ENCODE data around the gene RPRM.

GRCh38 chr2:153474407-153474806 lies 4.2 kb downstream of the RPRM start:
- no peak for TF ChIP-seq CTCF (IDR thresholded peaks at IDR 0.05)
- no peak for TF ChIP-seq POLR2A (IDR thresholded peaks at IDR 0.05)
